ENCODE results near the gene LEMD3.

GRCh38 chr12:65152596-65152995, 16.8 kb upstream of the LEMD3 start:
- no peak for TF ChIP-seq EZH2 (IDR thresholded peaks at IDR 0.05; ENCODE audit: insufficient read depth, poor library complexity, severe bottlenecking)
- TF ChIP-seq EZH2phosphoT487 (IDR thresholded peaks at IDR 0.05; ENCODE audit: insufficient read depth, low read depth), result no peak
